ENCODE results near the gene REST.
"Not testable (repeated sequence)": the region's sequence is repeated elsewhere in the genome, so short reads cannot be mapped to it uniquely, and the experiment has no call there.

REST gene

DNA sequence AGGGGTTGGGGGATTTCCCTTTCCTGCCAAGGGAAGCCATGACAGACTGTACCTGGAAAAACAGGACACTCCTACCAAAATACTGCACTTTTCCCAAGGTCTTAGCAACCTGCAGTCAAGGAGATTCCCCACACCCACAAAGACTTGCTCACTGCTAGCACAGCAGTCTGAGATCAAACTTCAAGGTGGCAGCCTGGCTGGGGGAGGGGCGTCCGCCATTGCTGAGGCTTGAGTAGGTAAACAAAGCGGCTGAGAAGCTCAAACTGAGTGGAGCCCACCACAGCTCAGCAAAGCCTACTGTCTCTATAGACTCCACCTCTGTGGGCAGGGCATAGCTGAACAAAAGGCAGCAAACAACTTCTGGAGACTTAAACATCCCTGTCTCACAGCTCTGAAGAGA is 23.2 kb upstream of the REST start:
- not testable (repeated sequence) for H2AFZ ChIP-seq (ENCODE audit: insufficient read depth, low read length, poor library complexity); H3K4me2 ChIP-seq (ENCODE audit: low read length); H4K12ac ChIP-seq (ENCODE audit: low read depth, low read length); H3K79me1 ChIP-seq (ENCODE audit: low read length); H2BK5ac ChIP-seq (ENCODE audit: low read depth, low read length, poor library complexity); H3K18ac ChIP-seq (ENCODE audit: low read length); H3K4ac ChIP-seq (ENCODE audit: low read depth, low read length); H4K91ac ChIP-seq (ENCODE audit: low read depth, low read length); H3K4me3 ChIP-seq (ENCODE audit: low read depth, low read length); H3K27me3 ChIP-seq (ENCODE audit: insufficient read depth, low read length); H3K14ac ChIP-seq (ENCODE audit: low read length); H3K9ac ChIP-seq (ENCODE audit: low read length); H2BK12ac ChIP-seq (ENCODE audit: low read length); H3K9me3 ChIP-seq (ENCODE audit: insufficient read depth, low read depth, low read length); H3K27ac ChIP-seq (ENCODE audit: low read depth, low read length); H3K23ac ChIP-seq (ENCODE audit: low read length); H3K36me3 ChIP-seq (ENCODE audit: control insufficient read depth in 1 of 2, insufficient read depth in 2 of 2, low read length in 2 of 2); H3K4me1 ChIP-seq (ENCODE audit: control insufficient read depth in 1 of 2, insufficient read depth in 2 of 2, low read length in 2 of 2); H4K8ac ChIP-seq (ENCODE audit: low read depth, low read length); H2BK120ac ChIP-seq (ENCODE audit: insufficient read depth, low read length, poor library complexity); DNase-seq; H3K79me2 ChIP-seq (ENCODE audit: control insufficient read depth, insufficient read depth, low read length, poor library complexity); H2AK5ac ChIP-seq (ENCODE audit: low read length)
- no CpG with 5 or more reads among the region's 3 CpGs for WGBS (ENCODE audit: extremely low coverage, insufficient coverage, insufficient read length)

GRCh38 chr4:56892691-56893090 is 15.0 kb upstream of the REST start:
- no peak overlapping the region for H2BK5ac ChIP-seq (ENCODE audit: low read depth, low read length, poor library complexity)
- H3K14ac ChIP-seq (ENCODE audit: low read length): no peak overlapping the region
- H4K91ac ChIP-seq (ENCODE audit: low read depth, low read length): no peak overlapping the region
- H4K12ac ChIP-seq (ENCODE audit: low read depth, low read length): no peak overlapping the region
- no peak overlapping the region for H3K18ac ChIP-seq (ENCODE audit: low read length)
- no peak overlapping the region for H2AFZ ChIP-seq (ENCODE audit: insufficient read depth, low read length, poor library complexity)
- H3K9me3 ChIP-seq (ENCODE audit: insufficient read depth, low read depth, low read length): no peaks in the 10 kb centered on the region
- H2BK12ac ChIP-seq (ENCODE audit: low read length): no peak overlapping the region
- no peak overlapping the region for H3K23ac ChIP-seq (ENCODE audit: low read length)
- H2BK120ac ChIP-seq (ENCODE audit: insufficient read depth, low read length, poor library complexity): no peak overlapping the region
- no peak overlapping the region for H3K9ac ChIP-seq (ENCODE audit: low read length)
- no peak overlapping the region for H3K4ac ChIP-seq (ENCODE audit: low read depth, low read length)
- H3K79me1 ChIP-seq (ENCODE audit: low read length): no peaks in the 10 kb centered on the region
- no CpG with 5 or more reads among the region's 1 CpG for WGBS (ENCODE audit: extremely low coverage, insufficient coverage, insufficient read length)
- H3K27ac ChIP-seq (ENCODE audit: low read depth, low read length): no peak overlapping the region
- H2AK5ac ChIP-seq (ENCODE audit: low read length): no peak overlapping the region
- no peak for DNase-seq
- H3K27me3 ChIP-seq (ENCODE audit: insufficient read depth, low read length): no peaks in the 10 kb centered on the region
- H3K4me1 ChIP-seq (ENCODE audit: control insufficient read depth in 1 of 2, insufficient read depth in 2 of 2, low read length in 2 of 2): no peaks in the 10 kb centered on the region
- no peak overlapping the region for H3K4me2 ChIP-seq (ENCODE audit: low read length)
- H4K8ac ChIP-seq (ENCODE audit: low read depth, low read length): no peak overlapping the region
- no peak overlapping the region for H3K4me3 ChIP-seq (ENCODE audit: low read depth, low read length)
- H3K79me2 ChIP-seq (ENCODE audit: control insufficient read depth, insufficient read depth, low read length, poor library complexity): no peaks in the 10 kb centered on the region
- H3K36me3 ChIP-seq (ENCODE audit: control insufficient read depth in 1 of 2, insufficient read depth in 2 of 2, low read length in 2 of 2): no peaks in the 10 kb centered on the region

DNA sequence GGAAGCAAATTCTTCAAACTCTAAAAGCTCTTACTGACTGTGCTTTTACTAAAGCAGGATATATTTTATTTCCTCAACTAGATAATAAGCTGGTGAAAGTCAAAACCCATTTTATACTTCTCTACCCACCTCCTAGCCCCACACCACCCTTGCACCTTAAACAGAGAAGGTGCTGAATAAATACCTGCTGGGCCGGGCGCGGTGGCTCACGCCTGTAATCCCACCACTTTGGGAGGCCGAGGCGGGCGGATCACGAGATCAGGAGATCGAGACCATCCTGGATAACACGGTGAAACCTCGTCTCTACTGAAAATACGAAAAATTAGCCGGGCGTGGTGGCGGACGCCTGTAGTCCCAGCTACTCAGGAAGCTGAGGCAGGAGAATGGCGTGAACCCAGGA is 9.9 kb upstream of the REST start:
- DNase-seq; H2BK12ac ChIP-seq (ENCODE audit: low read length); H2BK120ac ChIP-seq (ENCODE audit: insufficient read depth, low read length, poor library complexity); H3K18ac ChIP-seq (ENCODE audit: low read length); H4K91ac ChIP-seq (ENCODE audit: low read depth, low read length); H3K79me1 ChIP-seq (ENCODE audit: low read length); H4K12ac ChIP-seq (ENCODE audit: low read depth, low read length); H3K27ac ChIP-seq (ENCODE audit: low read depth, low read length); H3K79me2 ChIP-seq (ENCODE audit: control insufficient read depth, insufficient read depth, low read length, poor library complexity); H3K9me3 ChIP-seq (ENCODE audit: insufficient read depth, low read depth, low read length); H2BK5ac ChIP-seq (ENCODE audit: low read depth, low read length, poor library complexity); H3K4me3 ChIP-seq (ENCODE audit: low read depth, low read length); H4K8ac ChIP-seq (ENCODE audit: low read depth, low read length); H3K4ac ChIP-seq (ENCODE audit: low read depth, low read length); H3K27me3 ChIP-seq (ENCODE audit: insufficient read depth, low read length); H3K9ac ChIP-seq (ENCODE audit: low read length); H3K14ac ChIP-seq (ENCODE audit: low read length); H3K36me3 ChIP-seq (ENCODE audit: control insufficient read depth in 1 of 2, insufficient read depth in 2 of 2, low read length in 2 of 2); H3K4me1 ChIP-seq (ENCODE audit: control insufficient read depth in 1 of 2, insufficient read depth in 2 of 2, low read length in 2 of 2); H2AK5ac ChIP-seq (ENCODE audit: low read length); H3K4me2 ChIP-seq (ENCODE audit: low read length); H3K23ac ChIP-seq (ENCODE audit: low read length); H2AFZ ChIP-seq (ENCODE audit: insufficient read depth, low read length, poor library complexity): not testable (repeated sequence)
- no CpG with 5 or more reads among the region's 17 CpGs for WGBS (ENCODE audit: extremely low coverage, insufficient coverage, insufficient read length)

DNA sequence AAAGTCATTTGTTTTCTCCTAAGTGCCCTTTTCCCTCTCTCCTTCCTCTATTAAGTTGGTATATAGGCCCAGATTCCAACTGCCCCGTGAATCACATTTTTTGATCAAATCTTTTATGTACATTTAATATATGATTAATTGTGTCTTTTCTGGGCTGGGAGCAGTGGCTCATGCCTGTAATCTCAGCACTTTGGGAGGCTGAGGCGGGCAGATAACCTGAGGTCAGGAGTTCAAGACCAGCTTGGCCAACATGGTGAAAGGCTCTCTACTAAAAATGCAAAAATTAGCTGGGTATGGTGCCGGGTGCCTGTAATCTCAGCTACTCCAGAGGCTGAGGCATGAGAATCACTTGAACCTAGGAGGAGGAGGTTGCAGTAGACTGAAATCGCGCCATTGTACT is 7.5 kb upstream of the REST start:
- H4K12ac ChIP-seq (ENCODE audit: low read depth, low read length); H3K4me1 ChIP-seq (ENCODE audit: control insufficient read depth in 1 of 2, insufficient read depth in 2 of 2, low read length in 2 of 2); H2BK120ac ChIP-seq (ENCODE audit: insufficient read depth, low read length, poor library complexity); H3K36me3 ChIP-seq (ENCODE audit: control insufficient read depth in 1 of 2, insufficient read depth in 2 of 2, low read length in 2 of 2); H3K4ac ChIP-seq (ENCODE audit: low read depth, low read length); DNase-seq; H3K4me3 ChIP-seq (ENCODE audit: low read depth, low read length); H3K79me1 ChIP-seq (ENCODE audit: low read length); H3K18ac ChIP-seq (ENCODE audit: low read length); H3K79me2 ChIP-seq (ENCODE audit: control insufficient read depth, insufficient read depth, low read length, poor library complexity); H4K8ac ChIP-seq (ENCODE audit: low read depth, low read length); H4K91ac ChIP-seq (ENCODE audit: low read depth, low read length); H3K27me3 ChIP-seq (ENCODE audit: insufficient read depth, low read length); H2AK5ac ChIP-seq (ENCODE audit: low read length); H2BK12ac ChIP-seq (ENCODE audit: low read length); H2AFZ ChIP-seq (ENCODE audit: insufficient read depth, low read length, poor library complexity); H2BK5ac ChIP-seq (ENCODE audit: low read depth, low read length, poor library complexity); H3K9ac ChIP-seq (ENCODE audit: low read length); H3K4me2 ChIP-seq (ENCODE audit: low read length); H3K14ac ChIP-seq (ENCODE audit: low read length); H3K9me3 ChIP-seq (ENCODE audit: insufficient read depth, low read depth, low read length); H3K27ac ChIP-seq (ENCODE audit: low read depth, low read length); H3K23ac ChIP-seq (ENCODE audit: low read length): not testable (repeated sequence)
- WGBS (ENCODE audit: extremely low coverage, insufficient coverage, insufficient read length): no CpG with 5 or more reads among the region's 5 CpGs

All from trophoblast cell (in vitro differentiated cells and primary cell).